DMS 273 (cell line): Measurements from ENCODE around the gene MAPK8.

ENCODE experiments used
- DNase-seq: peaks from one replicate; lab custom pipeline; 2025; ENCODE audit not compliant: unreplicated experiment; lab: John Stamatoyannopoulos, UW

Gene MAPK8

DNA sequence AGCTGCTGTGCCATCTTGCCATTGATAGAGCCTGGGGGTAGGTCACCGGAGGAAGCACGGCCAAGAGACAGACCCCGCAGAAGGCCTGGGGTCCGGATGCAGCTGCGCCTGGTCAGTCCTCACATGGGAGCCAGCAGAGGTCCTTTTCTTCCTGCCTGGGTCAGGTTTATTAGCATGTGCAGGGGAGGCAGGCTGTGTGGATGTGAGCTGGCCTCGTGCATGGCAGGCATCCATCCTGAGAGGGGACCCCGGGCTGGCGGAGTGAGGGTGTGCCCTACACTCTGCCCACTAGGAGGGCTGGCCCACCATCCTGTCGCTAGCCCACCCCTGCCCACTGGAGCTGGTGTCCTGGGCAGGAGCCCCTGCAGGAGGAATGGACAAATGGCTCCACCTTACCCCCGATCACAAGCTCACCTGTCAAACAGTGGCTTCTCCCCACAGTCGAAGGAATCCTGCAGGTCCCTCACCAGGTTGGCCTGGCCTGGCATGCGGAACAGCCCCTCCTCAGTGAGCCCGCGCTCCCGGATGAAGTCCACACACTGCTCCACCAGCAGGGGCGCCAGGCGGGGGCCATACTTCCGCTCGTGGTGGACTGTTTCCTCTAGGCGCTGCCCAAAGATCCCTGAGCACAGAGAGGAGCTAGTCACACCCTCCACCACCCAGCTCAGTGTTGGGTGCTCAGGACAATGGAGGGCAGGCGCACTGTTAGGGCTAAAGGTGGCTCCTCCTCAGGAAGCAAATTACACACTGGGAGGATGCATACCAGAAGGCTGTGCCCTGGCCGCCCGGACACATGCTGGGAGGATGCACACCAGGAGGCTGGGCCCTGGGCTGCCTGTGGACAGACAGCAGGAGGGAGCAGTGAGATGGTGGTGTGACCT lies 153.0 kb downstream of the MAPK8 start:
- DNase-seq, result no peak

DNA sequence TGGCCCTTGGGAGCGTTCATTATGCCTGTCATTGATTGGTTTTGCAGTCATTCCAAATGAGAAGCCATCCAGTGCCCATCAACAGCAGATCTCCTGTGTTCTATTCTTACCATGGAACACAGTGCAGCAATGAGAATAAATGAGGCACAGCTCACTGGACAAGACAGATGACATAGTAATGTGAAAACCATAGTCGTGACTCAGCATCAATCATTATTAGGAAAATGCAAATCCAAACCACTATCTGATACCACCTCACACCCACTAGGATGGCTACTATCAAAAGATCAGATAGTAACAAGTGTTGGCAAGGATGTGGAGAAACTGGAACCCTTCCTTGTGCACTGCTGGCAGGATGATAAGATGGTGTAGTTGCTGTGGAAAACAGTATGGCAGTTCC lies 153.7 kb downstream of the MAPK8 start:
- no peak for DNase-seq

DNA sequence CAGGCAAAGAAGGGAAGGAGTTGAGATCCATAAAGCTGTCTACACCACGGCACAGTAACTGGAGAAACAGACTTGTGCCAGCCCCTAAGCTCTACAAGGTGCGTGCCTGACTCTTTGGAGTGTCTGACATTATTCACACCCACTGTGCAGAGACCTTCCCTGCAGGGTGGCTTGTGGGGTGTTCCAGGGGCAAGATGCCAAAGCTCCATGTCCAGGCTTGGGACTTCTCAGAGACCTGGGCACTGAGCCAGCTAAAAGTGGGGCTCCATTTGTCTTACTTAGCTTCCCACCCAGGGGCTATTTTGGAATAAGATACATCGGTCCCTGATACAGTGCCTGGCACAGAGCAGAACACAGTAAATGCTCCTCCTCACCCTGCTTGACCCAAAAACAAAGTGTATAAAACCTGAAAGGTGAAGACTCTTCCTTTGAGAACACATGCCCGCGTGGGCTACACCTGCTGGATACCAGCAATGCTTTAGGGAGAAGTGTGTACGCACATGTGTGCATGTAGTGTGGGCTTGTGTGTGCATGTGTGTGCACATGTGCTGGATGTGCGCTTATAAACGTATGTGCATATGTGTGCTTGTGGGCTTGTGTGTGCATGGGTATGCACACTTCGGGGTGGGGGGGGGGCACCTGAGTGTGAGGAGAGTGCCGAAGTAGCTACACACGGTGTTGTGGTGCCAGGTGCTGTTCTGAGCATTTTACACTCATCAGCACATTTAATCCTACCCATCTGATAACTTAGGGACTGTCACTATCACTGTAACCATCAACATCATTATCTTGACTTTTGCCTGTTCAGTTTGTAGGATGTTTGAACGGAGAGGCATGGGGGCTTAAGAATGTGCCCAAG lies 155.4 kb downstream of the MAPK8 start:
- no peak for DNase-seq

DNA sequence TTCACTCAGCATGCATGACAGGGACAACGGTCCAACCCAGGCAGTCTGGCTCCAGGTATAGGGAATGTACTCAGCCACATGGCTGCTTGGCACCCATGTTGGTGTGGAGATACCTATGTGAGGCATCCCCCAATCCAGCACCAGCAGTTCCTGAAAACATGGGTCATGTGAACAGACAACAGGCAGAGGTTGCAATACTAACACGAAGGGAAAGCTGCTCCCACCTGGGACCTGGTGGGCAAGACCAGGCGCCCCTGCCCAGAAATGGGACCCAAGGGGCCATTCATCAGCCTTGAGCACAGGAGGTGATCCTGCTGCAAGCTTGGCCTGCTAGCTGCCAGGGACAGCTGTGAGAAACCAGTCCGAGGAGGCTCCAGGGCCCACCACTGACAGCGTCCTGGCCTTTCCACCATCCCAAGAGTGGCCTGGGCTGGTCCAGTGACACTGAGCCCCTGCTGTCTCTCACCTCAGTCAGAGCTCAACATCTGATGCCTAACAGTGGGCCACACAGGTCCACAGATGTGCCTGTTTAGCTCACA lies 156.1 kb downstream of the MAPK8 start:
- no peak for DNase-seq

DNA sequence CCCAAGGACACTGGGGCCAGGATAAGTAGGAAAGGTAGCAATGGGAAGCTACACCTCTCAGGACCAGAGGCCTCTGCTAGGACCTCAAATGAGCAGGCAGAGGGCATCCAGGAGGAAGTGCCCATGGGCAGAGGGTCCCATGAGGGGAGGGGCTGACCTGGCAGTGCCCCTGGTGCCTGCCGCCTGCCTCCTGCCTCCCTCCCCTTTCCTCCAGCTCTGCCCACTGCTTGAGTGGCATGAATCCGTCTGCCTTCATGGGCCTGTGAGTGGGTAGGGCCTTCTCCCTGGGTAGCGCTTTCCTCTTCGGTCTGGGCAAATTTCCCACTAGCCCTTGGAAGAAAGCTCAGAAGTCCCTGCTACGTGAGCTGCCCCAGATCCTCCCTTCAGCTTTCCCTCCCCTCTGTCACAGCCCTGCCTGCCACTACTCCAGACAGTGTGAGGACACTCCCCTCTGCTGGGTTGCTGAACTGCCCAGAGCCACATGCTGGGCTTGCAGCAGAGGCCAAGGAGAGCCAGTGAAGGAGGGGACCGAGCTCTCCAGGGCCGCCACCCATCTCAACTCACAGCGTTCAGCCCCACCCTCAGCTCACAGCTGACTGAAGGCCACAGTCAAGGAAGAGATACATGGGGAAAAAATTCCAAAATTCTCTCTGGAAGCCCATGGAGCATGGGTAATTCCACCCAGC lies 157.0 kb downstream of the MAPK8 start:
- DNase-seq, result peak; percentile 7

DNA sequence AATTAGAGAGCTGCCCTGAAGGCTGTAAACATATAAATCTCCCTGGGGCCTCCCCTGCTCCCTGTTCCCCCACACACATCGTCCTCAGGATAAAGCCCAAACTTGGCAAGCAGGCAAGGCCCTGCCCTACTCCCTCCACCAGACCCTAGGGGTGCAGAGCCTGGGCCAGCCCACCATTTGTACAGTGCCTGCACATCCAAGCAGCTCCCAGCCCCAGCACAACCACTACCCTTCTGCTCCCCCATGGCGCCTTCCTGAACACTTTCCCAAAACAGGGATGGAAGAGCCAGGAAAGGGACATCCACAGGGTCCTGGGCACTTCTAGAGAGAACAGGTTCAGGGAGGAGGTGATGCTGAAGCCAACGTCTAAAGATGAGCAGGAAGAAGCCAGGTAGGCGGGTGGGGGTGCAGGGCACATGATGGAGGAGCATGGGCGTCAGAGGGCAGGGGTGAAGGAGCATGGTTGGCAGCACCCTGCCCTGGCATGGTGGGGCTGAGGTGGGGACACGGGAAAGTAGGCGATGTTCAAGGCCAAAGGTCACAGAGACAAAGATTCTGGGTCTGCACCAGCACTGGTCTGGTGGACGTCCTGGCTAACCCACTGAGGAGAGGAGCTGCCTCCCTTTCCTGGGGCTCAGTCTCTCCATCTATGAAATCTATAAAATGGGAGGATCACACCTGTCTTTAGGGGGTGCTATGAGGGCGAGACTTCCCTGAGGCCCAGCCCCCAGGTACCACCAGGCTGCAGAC lies 157.8 kb downstream of the MAPK8 start:
- DNase-seq, result no peak

DNA sequence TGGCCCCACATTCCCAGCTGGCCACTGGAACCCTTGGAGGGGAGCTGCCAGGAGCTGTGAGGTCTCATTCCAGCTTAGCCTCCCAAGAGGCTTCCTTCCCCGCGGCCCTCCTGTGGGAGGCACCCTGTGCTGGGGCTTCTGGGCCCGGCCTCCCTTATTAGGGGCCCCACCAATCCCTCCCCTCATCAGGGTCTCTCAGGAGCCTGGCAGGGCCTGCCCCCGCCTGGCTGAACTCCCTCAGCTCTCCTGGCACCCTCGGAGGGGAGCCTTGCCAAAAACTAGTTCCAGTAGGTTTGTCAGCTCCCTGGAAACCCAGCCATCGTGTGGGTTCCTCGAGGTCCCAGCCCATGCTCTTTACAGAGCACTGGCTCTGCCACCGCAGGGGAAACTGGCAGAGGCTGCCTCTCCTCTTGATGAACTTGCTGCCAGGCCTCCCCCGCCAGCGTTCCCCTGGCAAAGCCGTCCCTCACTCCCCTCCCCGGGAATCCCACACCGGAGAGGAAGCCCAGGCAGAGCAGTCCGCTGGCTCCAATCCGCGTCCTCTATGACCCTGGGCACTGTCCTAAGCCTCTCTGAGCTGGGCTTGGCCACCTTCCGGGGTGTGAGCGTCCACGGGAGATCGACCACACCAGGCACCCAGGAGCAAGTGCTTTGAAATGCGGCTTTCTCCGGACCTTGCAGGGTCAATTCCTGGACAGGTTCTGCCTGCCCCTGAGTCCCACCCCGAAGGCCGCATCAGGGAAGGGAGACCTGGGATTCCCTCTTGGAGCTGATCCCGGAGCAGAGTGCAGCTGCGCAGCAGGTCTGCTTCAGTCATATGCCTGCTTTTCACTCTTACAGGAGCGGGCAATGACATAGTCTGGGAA lies 158.6 kb downstream of the MAPK8 start:
- peak; percentile 26 for DNase-seq

DNA sequence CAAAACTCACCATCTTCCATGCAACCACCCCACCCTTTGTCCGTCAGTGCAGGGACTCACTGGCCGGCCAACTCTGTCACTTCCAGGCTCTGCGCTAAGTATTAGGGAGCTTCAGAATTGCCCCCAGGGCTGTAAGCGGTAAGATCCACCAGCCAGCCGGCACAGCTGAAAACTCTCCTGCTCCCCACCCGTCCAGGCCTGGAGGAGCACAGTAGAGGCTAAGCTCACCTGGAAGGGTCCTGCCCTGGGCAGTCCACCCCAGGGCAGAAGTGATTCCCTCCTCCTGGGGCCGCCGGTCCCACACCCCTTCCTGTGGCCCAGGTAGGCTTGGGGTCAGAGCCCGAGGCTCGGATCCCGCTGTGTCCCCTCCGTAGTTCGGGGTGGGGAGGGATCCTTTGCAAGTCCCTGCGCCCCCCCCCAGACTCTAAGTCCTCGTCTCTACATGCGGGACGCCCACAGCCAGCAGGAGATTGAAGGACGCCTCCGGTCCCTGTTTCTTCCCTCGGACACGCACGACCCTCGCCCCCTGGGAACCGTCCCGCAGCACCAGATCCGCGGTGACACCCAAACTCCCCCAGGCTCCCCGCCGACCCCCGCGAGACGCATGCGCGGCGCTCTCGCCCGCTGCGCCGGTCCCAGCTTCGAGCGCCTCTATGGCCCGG lies 159.5 kb downstream of the MAPK8 start:
- DNase-seq, result no peak

DNA sequence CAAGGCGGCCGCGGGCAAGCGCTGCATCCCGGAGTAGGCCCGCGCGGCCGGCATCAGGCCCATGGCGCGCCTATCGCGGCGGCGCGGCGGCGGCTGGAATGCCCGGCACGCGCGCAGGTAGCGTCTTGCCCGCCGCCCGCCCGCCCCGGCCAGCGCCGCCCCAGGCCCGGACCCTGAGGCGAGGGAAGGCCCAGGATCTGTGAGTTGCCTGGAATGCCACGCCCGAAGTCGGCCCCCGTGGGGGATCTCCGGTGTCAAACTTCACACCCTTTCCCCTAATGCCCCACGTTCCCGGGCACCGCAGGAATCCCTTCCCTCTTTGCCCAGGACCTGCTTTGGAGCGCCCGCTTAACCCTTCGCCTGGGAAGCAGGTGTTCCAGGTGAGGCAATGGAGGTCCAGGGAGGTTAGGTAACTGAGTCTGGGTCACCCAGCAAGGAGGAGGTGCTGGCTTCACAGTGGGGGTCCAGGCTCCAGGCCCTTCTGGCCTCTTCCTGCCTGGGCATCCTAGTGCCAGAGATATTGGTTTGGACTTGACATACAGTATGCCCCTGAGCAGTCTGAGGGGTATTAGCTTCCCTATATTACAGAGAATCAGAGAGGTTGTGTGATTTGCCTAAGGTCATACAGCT lies 160.2 kb downstream of the MAPK8 start:
- no peak for DNase-seq

DNA sequence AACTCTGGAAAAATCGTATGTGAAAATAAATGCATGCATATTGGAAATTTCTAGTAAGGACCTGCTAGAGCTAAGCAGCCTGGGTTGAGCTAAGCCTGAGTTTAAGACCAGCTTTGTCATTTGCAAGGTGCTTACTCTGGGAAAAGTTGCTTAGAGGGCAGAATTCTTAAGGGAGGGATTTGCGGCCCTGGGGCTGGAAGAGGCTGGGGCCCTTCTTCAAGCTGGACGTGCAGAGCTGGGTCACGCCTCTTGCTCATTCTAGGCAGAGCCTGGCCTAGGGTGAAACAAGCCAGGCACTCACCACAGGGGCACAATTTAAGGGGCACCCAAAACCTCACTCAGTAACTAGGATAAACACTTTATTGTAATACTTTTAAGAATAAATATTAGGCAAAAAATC lies 161.2 kb downstream of the MAPK8 start:
- DNase-seq, result no peak

DNA sequence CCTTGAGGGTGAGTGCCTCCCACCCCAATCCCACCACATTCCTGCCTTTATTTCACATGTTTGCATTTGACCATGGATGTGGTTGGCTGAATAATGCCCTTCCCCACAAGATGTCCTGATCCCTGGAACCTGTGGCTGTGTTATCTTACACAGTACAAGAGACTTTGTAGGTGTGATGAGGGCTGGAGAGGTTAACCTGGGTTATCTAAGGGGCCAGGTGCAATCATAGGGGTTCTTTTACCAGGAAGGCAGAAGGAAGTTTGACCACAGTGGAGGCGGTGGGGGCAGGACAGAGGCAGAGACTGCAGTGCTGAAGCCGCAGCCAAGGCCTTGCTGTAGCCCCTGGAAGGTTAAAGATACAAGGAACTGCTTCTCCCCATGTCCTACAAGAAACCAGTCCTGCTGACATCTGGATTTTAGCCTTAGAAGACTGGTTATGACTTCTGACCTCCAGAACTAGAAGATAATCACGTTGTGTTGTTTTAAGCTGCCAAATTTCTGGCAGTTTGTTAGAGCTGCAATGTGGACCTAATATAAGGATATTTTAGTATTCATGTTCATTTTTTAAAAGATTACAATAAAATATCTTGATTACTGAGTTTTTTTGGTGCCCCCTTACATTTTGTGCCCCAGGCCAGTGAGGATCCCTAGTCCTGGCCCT lies 161.8 kb downstream of the MAPK8 start:
- DNase-seq, result no peak

DNA sequence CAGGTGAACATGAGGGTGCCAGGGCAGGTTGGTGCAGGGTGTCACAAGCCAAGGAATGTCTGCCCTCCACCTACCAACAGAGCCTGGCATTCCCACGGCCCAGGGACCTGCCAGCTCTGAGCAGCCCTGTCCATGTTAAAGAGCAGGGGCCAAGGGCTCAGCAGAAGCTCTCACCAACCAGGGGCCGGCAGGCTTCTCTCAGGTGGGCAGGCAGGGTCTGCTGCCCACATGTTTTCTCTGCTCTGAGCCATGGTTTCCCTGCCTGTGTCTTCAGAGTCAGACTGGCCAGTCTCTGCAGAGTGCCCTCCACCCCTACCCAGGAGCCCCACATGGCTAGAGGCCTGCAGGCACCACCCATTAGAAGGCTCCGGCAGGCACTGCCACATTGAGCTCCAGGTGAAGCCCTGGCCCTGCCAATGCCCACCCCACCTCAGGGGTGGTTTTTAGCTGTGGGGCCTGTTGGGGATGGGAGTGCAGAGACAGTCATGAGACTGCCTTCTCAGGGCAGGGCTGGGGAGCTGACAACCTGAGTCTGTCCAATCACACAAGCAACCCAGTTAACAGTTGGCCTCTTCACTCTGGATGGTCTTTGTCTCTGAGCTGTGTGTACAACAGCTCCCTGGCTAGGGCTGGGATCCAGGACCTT lies 162.5 kb downstream of the MAPK8 start:
- peak; percentile 3 for DNase-seq

DNA sequence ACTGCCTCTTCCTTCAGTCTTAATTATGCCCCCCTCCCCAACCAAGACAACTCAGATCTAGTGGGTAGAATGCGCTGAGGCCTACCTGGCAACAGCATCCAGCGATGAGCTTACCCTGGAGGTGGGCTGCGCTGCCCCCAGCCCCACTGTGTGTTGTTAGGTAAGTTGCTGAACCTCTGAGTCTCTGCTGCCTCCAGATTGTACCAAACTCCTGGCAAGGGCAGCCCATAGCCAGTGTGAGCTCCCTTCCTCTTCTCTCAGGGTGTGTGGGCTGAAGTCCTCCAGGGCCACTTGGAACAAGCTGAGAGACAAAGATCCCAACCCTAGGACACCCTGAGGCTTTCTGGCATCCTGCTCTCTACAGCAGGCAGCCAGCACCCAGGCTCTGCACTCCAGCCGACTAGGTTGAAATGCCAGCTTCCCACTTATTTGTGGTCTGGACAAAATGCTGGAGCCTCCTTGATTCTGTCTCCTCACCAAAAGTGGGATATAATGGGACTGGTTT lies 163.1 kb downstream of the MAPK8 start:
- DNase-seq, result no peak

DNA sequence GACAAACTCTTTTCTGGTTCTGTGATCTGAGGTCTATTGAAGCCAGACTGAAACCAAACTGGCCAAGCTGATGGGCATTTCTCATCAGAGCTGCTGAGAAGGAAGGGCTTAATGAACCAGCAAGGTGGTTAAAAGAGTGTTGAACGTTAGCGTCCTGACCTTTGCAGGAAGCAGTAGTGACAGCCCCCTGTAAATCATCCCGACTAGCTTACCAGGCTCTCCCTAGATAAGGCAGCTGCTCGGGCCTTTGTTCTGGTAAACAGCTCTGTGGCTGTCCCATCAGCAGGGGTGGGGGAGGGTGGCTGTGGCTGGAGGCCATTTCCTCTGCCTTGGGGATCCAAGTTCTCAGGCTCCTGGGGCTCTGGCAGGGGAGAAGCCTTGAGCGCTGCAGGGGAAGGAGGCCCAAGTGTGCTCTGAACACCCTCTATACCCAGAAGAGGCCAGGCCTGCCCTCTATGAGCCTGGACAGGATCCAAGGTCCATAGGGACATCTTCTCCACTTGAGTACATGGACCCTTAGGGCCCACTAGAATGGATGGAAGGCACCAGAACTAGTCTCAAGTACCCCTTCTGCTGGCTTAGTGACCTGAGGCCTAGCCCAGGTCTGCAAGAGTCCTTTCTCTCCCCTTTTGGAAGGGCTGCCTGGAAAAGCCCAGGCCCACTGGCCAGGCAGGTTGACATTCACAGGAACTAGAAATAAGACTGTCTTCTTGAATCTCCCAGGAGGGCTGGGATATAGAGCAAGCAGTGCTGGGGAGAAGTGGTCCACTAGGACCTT lies 163.8 kb downstream of the MAPK8 start:
- DNase-seq, result no peak

DNA sequence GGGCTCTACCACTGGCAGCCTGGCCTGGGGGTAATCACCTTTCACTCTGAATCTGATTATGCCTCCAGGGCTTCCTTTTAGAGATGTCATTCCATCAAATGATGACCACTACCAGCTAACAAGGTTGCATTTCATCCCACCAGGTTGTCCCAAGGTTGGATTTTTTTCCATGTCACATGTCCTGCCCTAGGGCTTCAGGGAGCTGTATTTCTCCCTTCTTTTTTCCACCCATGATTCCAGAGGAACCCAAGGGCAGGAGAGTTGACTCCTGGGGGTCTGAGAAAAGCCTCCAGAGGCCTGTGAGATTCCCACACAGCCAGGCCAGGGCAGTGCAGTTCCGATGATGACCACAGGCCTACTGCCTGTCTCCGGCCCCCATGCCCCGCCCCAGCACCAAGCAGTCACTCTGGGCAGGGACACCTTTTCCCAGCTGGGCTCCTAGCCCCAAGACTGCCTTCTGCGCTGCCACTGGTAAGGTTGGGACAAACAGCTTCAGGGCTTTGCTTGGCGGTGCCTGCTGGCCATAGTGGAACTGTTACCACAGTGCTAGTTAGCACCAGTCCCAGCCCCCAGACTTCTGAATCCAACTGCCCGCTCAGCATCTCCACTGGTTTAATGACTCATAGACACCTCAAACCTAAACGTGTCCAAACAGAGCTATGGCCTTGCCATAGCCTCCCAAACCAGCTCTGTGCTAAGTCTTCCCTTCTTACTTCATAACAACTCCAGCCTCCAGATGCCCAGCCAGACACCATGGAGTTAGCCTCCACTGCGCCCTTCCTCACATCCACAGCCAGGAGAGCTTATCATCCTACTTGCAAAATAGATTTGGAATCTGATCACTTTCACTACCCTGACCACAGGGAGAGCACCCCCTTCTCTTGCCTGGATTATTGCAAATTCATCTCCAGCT lies 164.7 kb downstream of the MAPK8 start:
- no peak for DNase-seq
